Measurements from ENCODE around the gene FLVCR1.
"Not testable (repeated sequence)": the region's sequence is repeated elsewhere in the genome, so short reads cannot be mapped to it uniquely, and the experiment has no call there.

The FLVCR1 gene

GRCh38 chr1:212860713-212861581 lies 2.9 kb downstream of the FLVCR1 start:
- DNase-seq (ENCODE audit: low spot score) = no peak

- DNase-seq (ENCODE audit: low spot score) = no peak
Observed at GRCh38 chr1:212862111-212862690, 4.1 kb downstream of the FLVCR1 start.

- not testable (repeated sequence) for DNase-seq (ENCODE audit: low spot score)
Observed at GRCh38 chr1:212863345-212863744, 5.3 kb downstream of the FLVCR1 start.

- no peak for DNase-seq (ENCODE audit: low spot score)
Observed at GRCh38 chr1:212864201-212864600, 6.1 kb downstream of the FLVCR1 start.

- DNase-seq (ENCODE audit: low spot score) = no peak
Observed at GRCh38 chr1:212867192-212867591, 9.1 kb downstream of the FLVCR1 start.

GRCh38 chr1:212871976-212872375 lies 13.9 kb downstream of the FLVCR1 start:
- no peak for DNase-seq (ENCODE audit: low spot score)

- no peak for DNase-seq (ENCODE audit: low spot score)
Observed at GRCh38 chr1:212873518-212873917, 15.4 kb downstream of the FLVCR1 start.

- no peak for DNase-seq (ENCODE audit: low spot score)
Observed at GRCh38 chr1:212878418-212878817, 20.3 kb downstream of the FLVCR1 start.

- DNase-seq (ENCODE audit: low spot score) = no peak
Observed at GRCh38 chr1:212879947-212880690, 22.0 kb downstream of the FLVCR1 start.

GRCh38 chr1:212884592-212884991 lies 26.5 kb downstream of the FLVCR1 start:
- DNase-seq (ENCODE audit: low spot score) = no peak

GRCh38 chr1:212892108-212892507 lies 34.0 kb downstream of the FLVCR1 start:
- DNase-seq (ENCODE audit: low spot score) = no peak

- DNase-seq (ENCODE audit: low spot score) = no peak
Observed at GRCh38 chr1:212899845-212900244, 41.8 kb downstream of the FLVCR1 start.

- DNase-seq (ENCODE audit: low spot score) = no peak
Observed at GRCh38 chr1:212901290-212901689, 43.2 kb downstream of the FLVCR1 start.

GRCh38 chr1:212902054-212902453 lies 44.0 kb downstream of the FLVCR1 start:
- DNase-seq (ENCODE audit: low spot score) = no peak

GRCh38 chr1:212903664-212904063 lies 45.6 kb downstream of the FLVCR1 start:
- no peak for DNase-seq (ENCODE audit: low spot score)

- DNase-seq (ENCODE audit: low spot score) = not testable (repeated sequence)
Observed at GRCh38 chr1:212908071-212908470, 50.0 kb downstream of the FLVCR1 start.

GRCh38 chr1:212908971-212909370 lies 50.9 kb downstream of the FLVCR1 start:
- DNase-seq (ENCODE audit: low spot score) = no peak

- DNase-seq (ENCODE audit: low spot score) = no peak
Observed at GRCh38 chr1:212909652-212910063, 51.6 kb downstream of the FLVCR1 start.

GRCh38 chr1:212910213-212910612 lies 52.1 kb downstream of the FLVCR1 start:
- DNase-seq (ENCODE audit: low spot score) = not testable (repeated sequence)

GRCh38 chr1:212913638-212914037 lies 55.6 kb downstream of the FLVCR1 start:
- not testable (repeated sequence) for DNase-seq (ENCODE audit: low spot score)

GRCh38 chr1:212914110-212914509 lies 56.0 kb downstream of the FLVCR1 start:
- DNase-seq (ENCODE audit: low spot score) = not testable (repeated sequence)

GRCh38 chr1:212914789-212915188 lies 56.7 kb downstream of the FLVCR1 start:
- no peak for DNase-seq (ENCODE audit: low spot score)
